Lower leg skin (tissue), 3 donors: ENCODE data around the gene ZNF287.

ENCODE experiments used
- CTCF ChIP-seq, 3 donors: fragments of 450-650 bp; IDR thresholded peaks; one replicate each; pipeline ENCODE4 v1.5.1; 2016; ENCODE audit warnings: antibody characterized with exemption in 3 of 3, mild to moderate bottlenecking in 3 of 3, moderate library complexity in 2 of 3
- POLR2A ChIP-seq, 2 donors: fragments of 450-650 bp; IDR thresholded peaks; one replicate each; pipeline ENCODE4 v1.6.1; 2016 to 2017; ENCODE audit warnings: antibody characterized with exemption in 2 of 2, mild to moderate bottlenecking in 1 of 2, moderate library complexity in 1 of 2

DNA sequence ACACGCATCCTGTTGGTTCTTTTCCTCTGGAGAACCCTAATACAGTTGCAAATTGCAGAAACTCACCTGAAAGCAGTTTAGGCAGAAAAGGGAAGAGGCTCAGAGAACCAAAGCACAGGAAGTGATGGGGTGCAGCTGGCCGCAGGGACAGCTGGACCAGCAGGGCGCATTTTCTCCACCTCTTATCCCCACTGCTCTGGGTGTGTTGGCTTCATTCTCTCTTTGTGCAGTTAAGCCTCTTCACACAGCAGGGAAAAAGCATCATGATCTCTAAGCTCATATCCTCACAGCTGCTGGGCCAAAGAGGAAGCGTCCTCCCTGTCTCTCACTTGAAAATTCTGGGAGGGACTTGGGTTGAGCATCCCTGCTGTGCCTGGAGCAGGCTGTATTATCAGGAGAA is 57.0 kb downstream of the ZNF287 start:
- TF ChIP-seq CTCF (IDR thresholded peaks at IDR 0.05) = no peak
- no peak for TF ChIP-seq POLR2A (IDR thresholded peaks at IDR 0.05)
